DOHH2 (cell line): ENCODE data around the gene DCAF6.

ENCODE experiments used
- H3F3A ChIP-seq: fragments of 200-600 bp; sonication (generic), shearing (Covaris generic); 2 replicates; pipeline ENCODE4 v1.6.0; 2016; ENCODE audit warnings: antibody characterized with exemption, mild to moderate bottlenecking; ENCODE audit not compliant: control insufficient read depth, insufficient read depth
- H3K27ac ChIP-seq: fragments of 200-600 bp; sonication (generic); 2 replicates; pipeline ENCODE4 v1.5.1; 2014; ENCODE audit warnings: low read depth, mild to moderate bottlenecking, low read length, moderate library complexity
- H3K27me3 ChIP-seq: fragments of 200-600 bp; sonication (generic); 2 replicates; pipeline ENCODE4 v1.6.1; 2014; ENCODE audit warnings: mild to moderate bottlenecking, low read length, mixed read lengths; ENCODE audit not compliant: control insufficient read depth
- H3K36me3 ChIP-seq: fragments of 200-600 bp; sonication (generic); 2 replicates; pipeline ENCODE4 v1.6.1; 2014; ENCODE audit warnings: mild to moderate bottlenecking, low read length, moderate library complexity, mixed read lengths; ENCODE audit not compliant: control insufficient read depth
- H3K4me1 ChIP-seq: fragments of 200-600 bp; sonication (generic); 2 replicates; pipeline ENCODE4 v1.6.1; 2014; ENCODE audit warnings: mild to moderate bottlenecking, low read length, mixed read lengths; ENCODE audit not compliant: control insufficient read depth
- H3K4me2 ChIP-seq: fragments of 200-600 bp; sonication (generic); 2 replicates; pipeline ENCODE4 v1.6.0; 2014; ENCODE audit warnings: mild to moderate bottlenecking, low read length, moderate library complexity
- H3K4me3 ChIP-seq: fragments of 200-600 bp; sonication (generic); 2 replicates; pipeline ENCODE4 v1.5.1; 2014; ENCODE audit warnings: mild to moderate bottlenecking, low read length, mixed read lengths
- H3K79me2 ChIP-seq: fragments of 200-600 bp; sonication (generic); 2 replicates; pipeline ENCODE4 v1.6.1; 2014; ENCODE audit warnings: mild to moderate bottlenecking, low read length, mixed read lengths; ENCODE audit not compliant: control insufficient read depth
- H3K9me2 ChIP-seq: fragments of 200-600 bp; sonication (generic); replicated peaks from 2 replicates; pipeline ENCODE4 v1.6.1; 2014; ENCODE audit warnings: mild to moderate bottlenecking, low read length, mixed read lengths; ENCODE audit not compliant: control insufficient read depth
- H3K9me3 ChIP-seq: fragments of 200-600 bp; sonication (generic); 2 replicates; pipeline ENCODE4 v1.6.1; 2014; ENCODE audit warnings: antibody characterized with exemption, low read length, mixed read lengths; ENCODE audit not compliant: control insufficient read depth, insufficient read depth
- H4K20me1 ChIP-seq: fragments of 200-600 bp; sonication (generic); 2 replicates; pipeline ENCODE4 v1.6.0; 2014; ENCODE audit warnings: low read depth, mild to moderate bottlenecking, antibody characterized with exemption, low read length, moderate library complexity; ENCODE audit not compliant: control insufficient read depth, insufficient read depth
- EZH2phosphoT487 ChIP-seq: fragments of 200-600 bp; sonication (generic); IDR thresholded peaks from 2 replicates; pipeline ENCODE4 v1.6.1; 2017; ENCODE audit warnings: borderline replicate concordance, mild to moderate bottlenecking, antibody characterized with exemption, low read length, moderate library complexity, mixed read lengths
- TF ChIP-seq, protein P1 (sequence below): fragments of 200-600 bp; sonication (generic); IDR thresholded peaks from one replicate; pipeline ENCODE4 v1.5.1; 2014; ENCODE audit warnings: antibody characterized with exemption, mild to moderate bottlenecking, low read depth, low read length; ENCODE audit not compliant: poor library complexity, severe bottlenecking

DCAF6 gene

GRCh38 chr1:167993720-167994119 is 57.2 kb downstream of the DCAF6 start:
- TF ChIP-seq, protein P1, sequence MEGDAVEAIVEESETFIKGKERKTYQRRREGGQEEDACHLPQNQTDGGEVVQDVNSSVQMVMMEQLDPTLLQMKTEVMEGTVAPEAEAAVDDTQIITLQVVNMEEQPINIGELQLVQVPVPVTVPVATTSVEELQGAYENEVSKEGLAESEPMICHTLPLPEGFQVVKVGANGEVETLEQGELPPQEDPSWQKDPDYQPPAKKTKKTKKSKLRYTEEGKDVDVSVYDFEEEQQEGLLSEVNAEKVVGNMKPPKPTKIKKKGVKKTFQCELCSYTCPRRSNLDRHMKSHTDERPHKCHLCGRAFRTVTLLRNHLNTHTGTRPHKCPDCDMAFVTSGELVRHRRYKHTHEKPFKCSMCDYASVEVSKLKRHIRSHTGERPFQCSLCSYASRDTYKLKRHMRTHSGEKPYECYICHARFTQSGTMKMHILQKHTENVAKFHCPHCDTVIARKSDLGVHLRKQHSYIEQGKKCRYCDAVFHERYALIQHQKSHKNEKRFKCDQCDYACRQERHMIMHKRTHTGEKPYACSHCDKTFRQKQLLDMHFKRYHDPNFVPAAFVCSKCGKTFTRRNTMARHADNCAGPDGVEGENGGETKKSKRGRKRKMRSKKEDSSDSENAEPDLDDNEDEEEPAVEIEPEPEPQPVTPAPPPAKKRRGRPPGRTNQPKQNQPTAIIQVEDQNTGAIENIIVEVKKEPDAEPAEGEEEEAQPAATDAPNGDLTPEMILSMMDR: no peak
- TF ChIP-seq EZH2phosphoT487: no peak
- H3K9me3 ChIP-seq: no peaks in the 10 kb centered on the region
- H3K4me2 ChIP-seq: no peak overlapping the region
- H3K36me3 ChIP-seq: peaks cover 19% of the 10 kb centered on the region
- H3K4me1 ChIP-seq: no peaks in the 10 kb centered on the region
- no peaks in the 10 kb centered on the region for H3K79me2 ChIP-seq
- H4K20me1 ChIP-seq: no peaks in the 10 kb centered on the region
- no peaks in the 10 kb centered on the region for H3K9me2 ChIP-seq
- H3K27me3 ChIP-seq: no peaks in the 10 kb centered on the region
- H3K4me3 ChIP-seq: no peak overlapping the region
- H3K27ac ChIP-seq: no peak overlapping the region
- H3F3A ChIP-seq: peaks cover 5% of the 10 kb centered on the region; the same call in 1 of the 2 replicates

DNA sequence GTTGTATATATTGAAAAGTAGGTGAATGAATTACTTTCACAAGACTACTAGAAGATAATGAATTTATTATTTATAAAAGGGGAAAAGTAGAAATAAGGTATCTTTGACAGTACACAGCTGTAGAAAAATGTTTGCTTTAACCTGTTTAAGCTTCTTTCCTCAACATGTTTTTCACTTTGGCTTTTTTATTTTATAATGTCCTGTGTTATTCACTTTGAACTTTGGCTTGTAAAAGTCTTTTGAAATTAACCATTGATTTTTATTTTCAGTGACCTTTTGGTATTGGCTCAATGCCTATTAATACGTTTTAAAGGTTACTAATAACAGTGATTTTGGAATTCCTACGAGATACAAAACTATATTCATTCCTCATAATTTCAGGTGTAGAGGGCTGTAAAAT is 58.1 kb downstream of the DCAF6 start:
- no peaks in the 10 kb centered on the region for H3K27me3 ChIP-seq
- H3F3A ChIP-seq: peaks cover 5% of the 10 kb centered on the region; the same call in 1 of the 2 replicates
- no peaks in the 10 kb centered on the region for H3K9me3 ChIP-seq
- H3K4me3 ChIP-seq: no peak overlapping the region
- TF ChIP-seq, protein P1: no peak
- no peak for TF ChIP-seq EZH2phosphoT487
- no peaks in the 10 kb centered on the region for H4K20me1 ChIP-seq
- H3K4me1 ChIP-seq: no peaks in the 10 kb centered on the region
- H3K9me2 ChIP-seq: no peaks in the 10 kb centered on the region
- no peak overlapping the region for H3K27ac ChIP-seq
- no peak overlapping the region for H3K4me2 ChIP-seq
- no peaks in the 10 kb centered on the region for H3K79me2 ChIP-seq
- H3K36me3 ChIP-seq: peaks cover 19% of the 10 kb centered on the region

DNA sequence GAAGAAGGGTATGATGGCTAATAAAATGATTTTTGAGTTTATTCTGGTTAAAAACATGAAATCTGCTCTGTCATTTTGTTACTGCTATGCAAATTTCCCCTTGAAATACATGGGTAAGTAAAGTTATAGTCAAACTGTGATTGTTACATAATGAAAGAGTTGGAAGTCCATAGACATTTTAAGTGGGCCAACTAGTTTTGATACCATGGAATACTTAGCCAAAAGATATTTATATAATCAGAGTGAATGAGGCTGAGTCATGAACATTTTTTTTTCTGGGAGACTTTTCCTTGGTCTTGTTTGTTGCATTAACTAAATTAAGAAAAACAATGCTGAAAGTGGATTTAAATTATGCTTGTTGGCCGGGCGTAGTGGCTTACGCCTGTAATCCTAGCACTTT is 58.6 kb downstream of the DCAF6 start:
- peaks cover 5% of the 10 kb centered on the region; the same call in 1 of the 2 replicates for H3F3A ChIP-seq
- TF ChIP-seq, protein P1: no peak
- TF ChIP-seq EZH2phosphoT487: no peak
- no peaks in the 10 kb centered on the region for H4K20me1 ChIP-seq
- no peaks in the 10 kb centered on the region for H3K27me3 ChIP-seq
- H3K36me3 ChIP-seq: peaks cover 19% of the 10 kb centered on the region
- H3K79me2 ChIP-seq: no peaks in the 10 kb centered on the region
- H3K9me3 ChIP-seq: no peaks in the 10 kb centered on the region
- no peaks in the 10 kb centered on the region for H3K9me2 ChIP-seq
- no peaks in the 10 kb centered on the region for H3K4me1 ChIP-seq
- no peak overlapping the region for H3K27ac ChIP-seq
- no peak overlapping the region for H3K4me2 ChIP-seq
- no peak overlapping the region for H3K4me3 ChIP-seq
